ENCODE measurements around the gene MAGEE2. TPM values are rescaled to one million over a fixed set of nuclear protein-coding genes. Genes with fewer than 3 reads are reported as not detected.
"Not testable (repeated sequence)": the region's sequence is repeated elsewhere in the genome, so short reads cannot be mapped to it uniquely, and the experiment has no call there.

The MAGEE2 gene
- not detected for total RNA-seq

DNA sequence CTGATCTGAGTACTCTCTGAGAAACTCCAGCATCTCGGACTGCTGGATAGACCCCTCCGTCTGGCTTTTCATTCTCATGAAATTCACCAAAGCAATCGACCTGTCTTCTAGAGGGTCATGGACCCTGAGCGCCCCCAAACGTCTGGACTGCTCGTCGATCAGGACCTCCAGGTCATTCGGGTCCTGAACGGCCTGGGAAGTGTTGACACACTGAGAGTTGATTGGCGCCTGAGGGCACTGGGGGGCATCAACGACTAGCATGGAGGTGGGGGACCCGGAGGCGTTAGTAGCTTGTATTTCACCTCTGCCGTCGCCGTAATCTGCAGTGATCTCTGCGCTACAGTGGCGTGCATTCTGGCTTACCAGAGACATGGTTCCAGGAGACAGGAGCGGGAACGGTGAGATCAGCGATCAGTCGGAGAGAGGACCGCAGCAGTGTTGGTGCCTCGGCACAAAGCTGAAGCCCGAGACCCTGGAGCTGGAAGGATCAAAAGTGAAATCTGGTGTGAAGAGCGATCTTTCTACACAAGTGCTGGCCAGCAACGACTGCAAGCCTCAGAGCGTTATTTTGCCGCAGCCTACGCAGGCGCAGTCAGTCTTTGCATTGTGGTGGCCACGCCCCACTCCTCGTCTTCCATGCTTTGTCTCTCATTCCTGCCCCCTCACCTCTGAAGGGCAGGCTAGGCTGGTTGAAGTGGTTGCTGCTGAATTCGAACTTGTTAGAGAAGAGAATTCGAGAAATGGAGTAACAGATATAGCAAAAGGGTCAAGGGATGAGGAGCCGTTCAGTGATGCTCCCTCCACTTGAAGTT lies at the start of gene MAGEE2:
MAGEE2 (minus strand) TSS at position 575 of the 812 bp plus-strand sequence; CDS start at position 372, 203 bp downstream.
- POLR2A ChIA-PET, result no interaction called here
- Mint-ChIP-seq H3K36me3 (no peaks in the 10 kb centered on the region), H3K4me3 (peak within 1 kb of the TSS; percentile 78), H3K27me3 (peaks cover 7% of the 10 kb centered on the region), H3K4me1 (peaks cover 3% of the 10 kb centered on the region), H3K27ac (no peak within 1 kb of the TSS), H3K9me3 (no peaks in the 10 kb centered on the region)
- DNase-seq (no peak), ATAC-seq (ENCODE audit: low read depth) (no peak)

DNA sequence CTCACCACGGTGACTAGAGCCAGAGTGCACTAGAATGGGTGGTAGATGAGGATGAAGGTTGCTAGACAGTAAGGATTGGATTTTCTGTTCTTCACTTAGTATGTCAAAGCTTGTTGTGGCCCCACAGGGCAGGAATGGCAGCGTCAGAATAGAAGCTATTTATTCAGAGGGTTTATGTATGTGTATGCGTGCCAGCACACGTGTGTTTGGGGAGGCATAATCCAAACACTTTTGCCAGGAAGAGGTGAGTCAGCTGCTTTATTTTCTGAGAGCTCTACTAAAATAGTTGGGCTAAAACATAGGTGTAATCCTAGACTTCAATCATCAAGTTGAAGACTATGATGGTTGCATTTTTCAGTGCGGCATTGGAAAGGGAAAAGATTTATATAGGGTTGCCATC lies 1.2 kb upstream of the MAGEE2 start:
- POLR2A ChIA-PET, result no interaction called here
- ATAC-seq (ENCODE audit: low read depth) (no peak), DNase-seq (no peak)
- H3K36me3 Mint-ChIP-seq, result no peaks in the 10 kb centered on the region
- peaks cover 3% of the 10 kb centered on the region for H3K4me1 Mint-ChIP-seq
- H3K27me3 Mint-ChIP-seq, result peaks cover 6% of the 10 kb centered on the region
- H3K27ac Mint-ChIP-seq, result no peak overlapping the region
- no peaks in the 10 kb centered on the region for H3K9me3 Mint-ChIP-seq
- no peak overlapping the region for H3K4me3 Mint-ChIP-seq

- POLR2A ChIA-PET, result no interaction called here
- no peak for ATAC-seq (ENCODE audit: low read depth)
- H3K27me3 Mint-ChIP-seq, result peaks cover 7% of the 10 kb centered on the region
Observed at GRCh38 chrX:75781611-75782010, 3.4 kb downstream of the MAGEE2 start.

DNA sequence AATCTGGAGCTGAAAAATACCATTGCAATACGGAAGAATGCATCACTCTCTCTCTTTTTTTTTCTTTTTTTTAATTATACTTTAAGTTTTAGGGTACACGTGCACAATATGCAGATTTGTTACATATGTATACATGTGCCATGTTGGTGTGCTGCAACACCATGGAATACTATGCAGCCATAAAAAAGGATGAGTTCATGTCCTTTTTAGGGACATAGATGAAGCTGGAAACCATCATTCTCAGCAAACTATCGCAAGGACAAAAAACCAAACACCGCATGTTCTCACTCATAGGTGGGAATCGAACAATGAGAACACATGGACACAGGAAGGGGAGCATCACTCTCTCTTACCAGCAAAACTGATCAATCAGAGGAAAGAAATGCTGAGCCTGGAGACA lies 17.0 kb downstream of the MAGEE2 start:
- H3K9me3 Mint-ChIP-seq; H3K4me1 Mint-ChIP-seq; H3K36me3 Mint-ChIP-seq; H3K27me3 Mint-ChIP-seq; ATAC-seq (ENCODE audit: low read depth); POLR2A ChIA-PET; H3K27ac Mint-ChIP-seq; DNase-seq; H3K4me3 Mint-ChIP-seq: not testable (repeated sequence)

More at GRCh38 chrX:75781611-75782010, 3.4 kb downstream of the MAGEE2 start:
- no peak overlapping the region for H3K27ac Mint-ChIP-seq
- H3K4me3 Mint-ChIP-seq, result no peak overlapping the region
- no peaks in the 10 kb centered on the region for H3K36me3 Mint-ChIP-seq
- H3K4me1 Mint-ChIP-seq, result peaks cover 3% of the 10 kb centered on the region
- DNase-seq, result no peak
- no peaks in the 10 kb centered on the region for H3K9me3 Mint-ChIP-seq

GRCh38 chrX:75748431-75748830 lies 36.6 kb downstream of the MAGEE2 start:
- Mint-ChIP-seq H3K27me3 (peaks cover 10% of the 10 kb centered on the region), H3K4me3 (no peak overlapping the region)
- POLR2A ChIA-PET, result no interaction called here

GRCh38 chrX:75746891-75747639 lies 38.0 kb downstream of the MAGEE2 start:
- POLR2A ChIA-PET, result no interaction called here
- H3K4me1 Mint-ChIP-seq, result peaks cover 1% of the 10 kb centered on the region
- H3K27ac Mint-ChIP-seq, result no peak overlapping the region

More at GRCh38 chrX:75748431-75748830, 36.6 kb downstream of the MAGEE2 start:
- no peak for DNase-seq
- Mint-ChIP-seq H3K27ac (no peak overlapping the region), H3K36me3 (no peaks in the 10 kb centered on the region), H3K9me3 (peaks cover 2% of the 10 kb centered on the region), H3K4me1 (peaks cover 1% of the 10 kb centered on the region)
- ATAC-seq (ENCODE audit: low read depth), result no peak

More at GRCh38 chrX:75746891-75747639, 38.0 kb downstream of the MAGEE2 start:
- peaks cover 8% of the 10 kb centered on the region for H3K27me3 Mint-ChIP-seq
- DNase-seq (peak; percentile 26), ATAC-seq (ENCODE audit: low read depth) (no peak)
- H3K9me3 Mint-ChIP-seq, result peaks cover 2% of the 10 kb centered on the region
- H3K4me3 Mint-ChIP-seq, result peak overlapping the region; percentile 25
- H3K36me3 Mint-ChIP-seq, result no peaks in the 10 kb centered on the region

Data from activated naive CD8-positive, alpha-beta T cell treated with anti-CD3 and anti-CD28 coated beads, Interleukin-2, amount 10 ng/mL, durations not matched to agents 7 days and 5 days (primary cell).